Mesothelial cell of epicardium (in vitro differentiated cells): ENCODE results near the gene PROZ. TPM values are rescaled to one million over a fixed set of nuclear protein-coding genes. Genes with fewer than 3 reads are reported as not detected.

Source experiments
- DNase-seq, 2 experiments: peaks; one replicate each; pipeline ENCODE4 v3.0.0; 2021; ENCODE audit warnings: low spot score in 2 of 2; ENCODE audit not compliant: unreplicated experiment in 2 of 2
- H3K27ac Mint-ChIP-seq: 2 replicates; pipeline ENCODE4 v1.8.0; 2021; ENCODE audit warnings: mixed read lengths
- H3K27me3 Mint-ChIP-seq: 2 replicates; pipeline ENCODE4 v1.8.0; 2021; ENCODE audit warnings: low read depth, mixed read lengths
- H3K36me3 Mint-ChIP-seq: 2 replicates; pipeline ENCODE4 v1.8.0; 2021; ENCODE audit warnings: mixed read lengths
- H3K4me1 Mint-ChIP-seq: 2 replicates; pipeline ENCODE4 v1.8.0; 2021; ENCODE audit warnings: mixed read lengths
- H3K4me3 Mint-ChIP-seq: 2 replicates; pipeline ENCODE4 v1.8.0; 2021; ENCODE audit warnings: mild to moderate bottlenecking, moderate library complexity, mixed read lengths
- H3K9me3 Mint-ChIP-seq: 2 replicates; pipeline ENCODE4 v1.8.0; 2021; ENCODE audit warnings: mixed read lengths
- total RNA-seq: library from RNA; stranded (reverse); gene quantifications from 3 replicates; pipeline ENCODE4 v1.2.1, GENCODE V29; 2021
- TF ChIP-seq, protein P1 (sequence below): fragments of 200-600 bp; sonication (generic); IDR thresholded peaks from one replicate; pipeline ENCODE4 v1.5.0; 2021; ENCODE audit warnings: antibody characterized with exemption; ENCODE audit not compliant: unreplicated experiment

Gene PROZ
- total RNA-seq, 1 donor from 2014 or later, result not detected

DNA sequence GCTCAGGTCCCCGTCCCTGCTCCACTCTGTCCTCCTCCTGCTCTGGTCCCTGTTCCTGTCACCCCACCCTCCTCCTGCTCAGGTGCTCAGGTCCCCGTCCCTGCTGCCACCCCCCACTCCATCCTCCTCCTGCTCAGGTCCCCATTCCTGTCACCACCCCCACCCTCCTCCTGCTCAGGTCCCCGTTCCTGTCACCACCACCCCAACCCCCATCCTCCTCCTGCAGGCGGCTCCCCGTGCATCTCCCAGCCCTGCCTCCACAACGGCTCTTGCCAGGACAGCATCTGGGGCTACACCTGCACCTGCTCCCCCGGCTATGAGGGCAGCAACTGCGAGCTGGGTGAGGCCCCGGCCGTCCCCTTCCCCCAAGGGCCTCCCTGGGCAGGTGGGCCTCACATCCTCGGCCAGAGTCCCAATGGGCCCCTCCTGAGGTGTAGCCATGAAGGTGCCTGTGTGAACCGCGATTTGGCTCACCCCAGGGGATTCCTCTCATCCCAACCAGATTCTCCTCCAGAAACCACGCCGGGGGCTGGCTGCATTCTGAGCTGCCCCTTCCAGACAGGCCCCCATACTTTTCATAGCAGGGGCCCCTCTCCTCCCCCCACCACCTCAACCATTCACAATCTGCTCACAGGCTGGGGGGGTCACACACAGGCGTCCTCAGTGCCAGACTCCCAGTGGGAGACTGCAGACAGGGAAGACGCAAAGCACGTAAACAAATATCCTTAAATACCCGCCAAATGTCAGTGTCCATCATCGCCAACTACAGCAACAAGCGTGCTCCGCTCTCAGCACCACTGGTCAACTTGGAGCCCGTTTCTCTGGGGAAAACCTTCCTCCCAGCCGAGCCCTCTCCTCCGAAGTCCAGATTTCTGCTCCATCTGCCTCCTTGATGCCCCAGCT, 4.6 kb downstream of the PROZ start:
- Mint-ChIP-seq H3K4me3 (no peak overlapping the region), H3K4me1 (peaks cover 5% of the 10 kb centered on the region), H3K27ac (no peak overlapping the region), H3K27me3 (peaks cover 33% of the 10 kb centered on the region), H3K36me3 (peaks cover 14% of the 10 kb centered on the region), H3K9me3 (peaks cover 11% of the 10 kb centered on the region)
- TF ChIP-seq, protein P1, sequence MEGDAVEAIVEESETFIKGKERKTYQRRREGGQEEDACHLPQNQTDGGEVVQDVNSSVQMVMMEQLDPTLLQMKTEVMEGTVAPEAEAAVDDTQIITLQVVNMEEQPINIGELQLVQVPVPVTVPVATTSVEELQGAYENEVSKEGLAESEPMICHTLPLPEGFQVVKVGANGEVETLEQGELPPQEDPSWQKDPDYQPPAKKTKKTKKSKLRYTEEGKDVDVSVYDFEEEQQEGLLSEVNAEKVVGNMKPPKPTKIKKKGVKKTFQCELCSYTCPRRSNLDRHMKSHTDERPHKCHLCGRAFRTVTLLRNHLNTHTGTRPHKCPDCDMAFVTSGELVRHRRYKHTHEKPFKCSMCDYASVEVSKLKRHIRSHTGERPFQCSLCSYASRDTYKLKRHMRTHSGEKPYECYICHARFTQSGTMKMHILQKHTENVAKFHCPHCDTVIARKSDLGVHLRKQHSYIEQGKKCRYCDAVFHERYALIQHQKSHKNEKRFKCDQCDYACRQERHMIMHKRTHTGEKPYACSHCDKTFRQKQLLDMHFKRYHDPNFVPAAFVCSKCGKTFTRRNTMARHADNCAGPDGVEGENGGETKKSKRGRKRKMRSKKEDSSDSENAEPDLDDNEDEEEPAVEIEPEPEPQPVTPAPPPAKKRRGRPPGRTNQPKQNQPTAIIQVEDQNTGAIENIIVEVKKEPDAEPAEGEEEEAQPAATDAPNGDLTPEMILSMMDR, result no peak
- DNase-seq, result no peak

DNA sequence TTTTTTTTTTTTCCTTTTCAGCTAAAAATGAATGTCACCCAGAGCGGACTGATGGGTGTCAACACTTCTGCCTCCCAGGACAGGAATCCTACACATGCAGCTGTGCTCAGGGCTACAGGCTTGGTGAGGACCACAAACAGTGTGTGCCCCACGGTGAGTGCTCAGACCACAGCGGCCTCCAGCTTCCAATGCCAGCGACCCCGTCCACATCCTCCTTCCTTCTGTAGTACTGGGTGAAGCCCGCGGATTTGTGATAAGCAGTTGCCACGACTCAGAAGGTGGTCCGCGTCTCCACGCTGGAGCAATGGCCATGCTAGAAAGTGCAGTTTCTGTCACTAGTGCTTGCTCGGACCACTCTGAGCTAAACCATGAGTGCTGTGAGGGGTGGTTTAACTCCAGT, 6.0 kb downstream of the PROZ start:
- H3K27me3 Mint-ChIP-seq, result peaks cover 33% of the 10 kb centered on the region

GRCh38 chr13:113166266-113166665, 7.8 kb downstream of the PROZ start:
- TF ChIP-seq, protein P1, result no peak
- no peak for DNase-seq
- H3K9me3 Mint-ChIP-seq, result peaks cover 18% of the 10 kb centered on the region
- peaks cover 35% of the 10 kb centered on the region for H3K36me3 Mint-ChIP-seq
- peaks cover 4% of the 10 kb centered on the region for H3K4me1 Mint-ChIP-seq
- no peak overlapping the region for H3K4me3 Mint-ChIP-seq
- H3K27me3 Mint-ChIP-seq, result peaks cover 21% of the 10 kb centered on the region
- H3K27ac Mint-ChIP-seq, result no peak overlapping the region

More for the DNA sequence above, 6.0 kb downstream of the PROZ start:
- TF ChIP-seq, protein P1, result no peak
- no peak for DNase-seq
- no peak overlapping the region for H3K4me3 Mint-ChIP-seq
- H3K36me3 Mint-ChIP-seq, result peaks cover 24% of the 10 kb centered on the region
- no peak overlapping the region for H3K27ac Mint-ChIP-seq
- peaks cover 18% of the 10 kb centered on the region for H3K9me3 Mint-ChIP-seq
- H3K4me1 Mint-ChIP-seq, result peaks cover 5% of the 10 kb centered on the region

DNA sequence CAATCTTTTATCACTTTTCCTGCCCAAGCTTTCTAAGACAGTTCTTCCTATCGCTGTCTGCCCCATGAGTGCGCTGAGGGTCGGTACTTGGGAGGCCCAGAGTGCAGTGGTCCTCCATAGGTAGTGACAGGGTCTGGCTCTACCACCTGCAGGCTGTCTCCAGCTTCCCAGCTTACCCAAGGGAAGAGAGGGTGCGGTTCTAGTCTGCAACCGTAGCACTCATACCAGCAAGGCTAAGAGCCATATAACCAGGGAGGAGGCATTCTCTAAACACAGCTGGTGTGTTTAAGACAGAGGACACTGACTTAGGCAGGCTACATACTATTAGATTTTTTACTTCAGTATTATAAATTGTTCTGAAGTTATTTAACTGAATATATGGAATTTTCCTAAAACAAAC, 8.2 kb downstream of the PROZ start:
- Mint-ChIP-seq H3K4me3 (no peak overlapping the region), H3K27ac (no peak overlapping the region), H3K4me1 (peaks cover 4% of the 10 kb centered on the region), H3K9me3 (peaks cover 18% of the 10 kb centered on the region), H3K27me3 (peaks cover 19% of the 10 kb centered on the region), H3K36me3 (peaks cover 39% of the 10 kb centered on the region)
- no peak for DNase-seq
- TF ChIP-seq, protein P1, result no peak

DNA sequence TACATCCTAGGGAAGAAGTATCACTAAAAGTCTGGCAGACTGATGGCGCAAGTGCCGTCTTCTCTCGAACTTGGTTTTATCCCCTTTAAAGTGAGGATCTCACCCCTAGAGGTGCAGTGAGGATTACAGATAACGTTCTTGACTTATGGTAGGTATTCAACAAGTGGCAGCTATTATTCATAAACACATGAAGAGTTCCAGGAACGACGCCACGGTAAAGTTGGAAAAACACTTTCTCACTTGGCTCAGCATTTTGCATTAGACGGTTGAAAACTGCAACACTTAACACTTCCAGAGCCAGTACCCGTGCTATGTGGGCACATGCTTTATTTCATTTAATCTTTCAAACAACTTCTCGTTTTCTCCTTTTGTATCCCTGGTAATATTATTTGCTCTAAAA, 8.7 kb downstream of the PROZ start:
- peaks cover 40% of the 10 kb centered on the region for H3K36me3 Mint-ChIP-seq
- no peak for DNase-seq
- H3K27ac Mint-ChIP-seq, result no peak overlapping the region
- H3K4me3 Mint-ChIP-seq, result no peak overlapping the region
- peaks cover 4% of the 10 kb centered on the region for H3K4me1 Mint-ChIP-seq
- peaks cover 19% of the 10 kb centered on the region for H3K27me3 Mint-ChIP-seq
- TF ChIP-seq, protein P1, result no peak
- peaks cover 18% of the 10 kb centered on the region for H3K9me3 Mint-ChIP-seq
